Effector memory CD4-positive, alpha-beta T cell (primary cell): ENCODE results near the gene CARD8.
"Not testable (repeated sequence)": the region's sequence is repeated elsewhere in the genome, so short reads cannot be mapped to it uniquely, and the experiment has no call there.

Source experiments
- DNase-seq, 3 donors: peaks; one replicate each; pipeline ENCODE4 v3.0.0-alpha.2; 2020
- H3K27ac ChIP-seq: 2 replicates; pipeline ENCODE4 v1.7.0; 2013; ENCODE audit warnings: mild to moderate bottlenecking, low read length, moderate library complexity; ENCODE audit not compliant: insufficient read depth, poor library complexity, severe bottlenecking
- H3K27me3 ChIP-seq: replicated peaks from 2 replicates; pipeline ENCODE4 v1.7.0; 2013; ENCODE audit warnings: mild to moderate bottlenecking, low read length; ENCODE audit not compliant: insufficient read depth, control insufficient read depth, poor library complexity, severe bottlenecking
- H3K36me3 ChIP-seq: 2 replicates; pipeline ENCODE4 v1.7.0; 2013; ENCODE audit warnings: mild to moderate bottlenecking, low read length, moderate library complexity; ENCODE audit not compliant: control insufficient read depth, insufficient read depth
- H3K4me1 ChIP-seq: 2 replicates; pipeline ENCODE4 v1.7.0; 2013; ENCODE audit warnings: low read length, mild to moderate bottlenecking; ENCODE audit not compliant: control insufficient read depth, insufficient read depth, poor library complexity, severe bottlenecking
- H3K4me3 ChIP-seq: 2 replicates; pipeline ENCODE4 v1.7.0; 2013; ENCODE audit warnings: low read length, low read depth, mild to moderate bottlenecking; ENCODE audit not compliant: insufficient read depth, poor library complexity, severe bottlenecking
- H3K9me3 ChIP-seq: 2 replicates; pipeline ENCODE4 v1.7.0; 2013; ENCODE audit warnings: mild to moderate bottlenecking, low read length, moderate library complexity; ENCODE audit not compliant: control insufficient read depth

Gene CARD8

GRCh38 chr19:48291489-48291815 is 35.7 kb upstream of the CARD8 start:
- H3K27ac ChIP-seq, H3K9me3 ChIP-seq, H3K27me3 ChIP-seq, H3K36me3 ChIP-seq, H3K4me1 ChIP-seq, DNase-seq: not testable (repeated sequence)
- peak overlapping the region; percentile 49 for H3K4me3 ChIP-seq

GRCh38 chr19:48290771-48291488 is 35.2 kb upstream of the CARD8 start:
- Histone ChIP-seq H3K27me3 (no peaks in the 10 kb centered on the region), H3K4me3 (peak overlapping the region; percentile 49), H3K36me3 (no peaks in the 10 kb centered on the region), H3K9me3 (no peaks in the 10 kb centered on the region), H3K4me1 (peaks cover 5% of the 10 kb centered on the region), H3K27ac (no peak overlapping the region)
- DNase-seq = peak; percentile 21 to 52 (median 37)

GRCh38 chr19:48290401-48290770 is 34.7 kb upstream of the CARD8 start:
- H3K4me3 ChIP-seq = no peak overlapping the region
- H3K36me3 ChIP-seq = no peaks in the 10 kb centered on the region
- DNase-seq = no peak
- H3K27ac ChIP-seq = no peak overlapping the region
- H3K9me3 ChIP-seq = no peaks in the 10 kb centered on the region
- H3K4me1 ChIP-seq = peaks cover 5% of the 10 kb centered on the region
- H3K27me3 ChIP-seq = no peaks in the 10 kb centered on the region

- Histone ChIP-seq H3K36me3 (no peaks in the 10 kb centered on the region), H3K27me3 (no peaks in the 10 kb centered on the region), H3K4me3 (no peak overlapping the region), H3K27ac (no peak overlapping the region), H3K9me3 (no peaks in the 10 kb centered on the region), H3K4me1 (peaks cover 5% of the 10 kb centered on the region)
- no peak for DNase-seq
Measured at GRCh38 chr19:48287748-48288147, 32.0 kb upstream of the CARD8 start.

GRCh38 chr19:48284896-48285295 is 29.2 kb upstream of the CARD8 start:
- no peak overlapping the region for H3K4me3 ChIP-seq
- H3K9me3 ChIP-seq = no peaks in the 10 kb centered on the region
- no peaks in the 10 kb centered on the region for H3K27me3 ChIP-seq
- no peak for DNase-seq
- no peaks in the 10 kb centered on the region for H3K36me3 ChIP-seq
- H3K4me1 ChIP-seq = no peaks in the 10 kb centered on the region
- H3K27ac ChIP-seq = no peak overlapping the region

GRCh38 chr19:48283908-48284307 is 28.2 kb upstream of the CARD8 start:
- Histone ChIP-seq H3K27ac (no peak overlapping the region), H3K36me3 (no peaks in the 10 kb centered on the region), H3K4me1 (no peaks in the 10 kb centered on the region), H3K9me3 (no peaks in the 10 kb centered on the region), H3K4me3 (no peak overlapping the region), H3K27me3 (no peaks in the 10 kb centered on the region)
- DNase-seq = no peak

GRCh38 chr19:48279747-48280146 is 24.0 kb upstream of the CARD8 start:
- DNase-seq = no peak
- no peak overlapping the region for H3K27ac ChIP-seq
- no peaks in the 10 kb centered on the region for H3K27me3 ChIP-seq
- H3K9me3 ChIP-seq = no peaks in the 10 kb centered on the region
- no peak overlapping the region for H3K4me3 ChIP-seq
- no peaks in the 10 kb centered on the region for H3K36me3 ChIP-seq
- no peaks in the 10 kb centered on the region for H3K4me1 ChIP-seq

- Histone ChIP-seq H3K36me3 (no peaks in the 10 kb centered on the region), H3K27ac (no peak overlapping the region), H3K27me3 (no peaks in the 10 kb centered on the region), H3K9me3 (no peaks in the 10 kb centered on the region), H3K4me3 (no peak overlapping the region), H3K4me1 (peaks cover 4% of the 10 kb centered on the region)
- no peak for DNase-seq
Measured at GRCh38 chr19:48274938-48275337, 19.2 kb upstream of the CARD8 start.

- H3K36me3 ChIP-seq = no peaks in the 10 kb centered on the region
- no peak overlapping the region for H3K27ac ChIP-seq
- no peak for DNase-seq
- no peaks in the 10 kb centered on the region for H3K27me3 ChIP-seq
- H3K4me1 ChIP-seq = peaks cover 4% of the 10 kb centered on the region
- no peaks in the 10 kb centered on the region for H3K9me3 ChIP-seq
- H3K4me3 ChIP-seq = no peak overlapping the region
Measured at GRCh38 chr19:48274173-48274572, 18.5 kb upstream of the CARD8 start.

- no peaks in the 10 kb centered on the region for H3K27me3 ChIP-seq
- DNase-seq = no peak
- no peaks in the 10 kb centered on the region for H3K36me3 ChIP-seq
- peaks cover 4% of the 10 kb centered on the region for H3K4me1 ChIP-seq
- peak overlapping the region; percentile 45 for H3K4me3 ChIP-seq
- H3K9me3 ChIP-seq = no peaks in the 10 kb centered on the region
- no peak overlapping the region for H3K27ac ChIP-seq
Measured at GRCh38 chr19:48271531-48272151, 15.9 kb upstream of the CARD8 start.
